Vagina (tissue), 2 donors: ENCODE results near the gene C22orf31.

Source experiments
- POLR2AphosphoS5 ChIP-seq, 2 donors: sonication (generic); formaldehyde crosslinking; IDR thresholded peaks; one replicate each; pipeline ENCODE4 v1.9.0; 2017; ENCODE audit warnings: antibody characterized with exemption in 2 of 2, mild to moderate bottlenecking in 2 of 2, low read depth in 1 of 2; ENCODE audit not compliant: insufficient read depth in 1 of 2
- TF ChIP-seq, protein P1 (sequence below), 3 experiments: fragments of 450-650 bp in 2 of 3; fragments of 200-600 bp in 1 of 3; sonication (generic) in 1 of 3; IDR thresholded peaks; one replicate each; pipeline ENCODE4 v1.5.1; 2017 to 2019; ENCODE audit warnings: antibody characterized with exemption in 3 of 3, mild to moderate bottlenecking in 2 of 3, moderate library complexity in 2 of 3

- TF ChIP-seq, protein P1, sequence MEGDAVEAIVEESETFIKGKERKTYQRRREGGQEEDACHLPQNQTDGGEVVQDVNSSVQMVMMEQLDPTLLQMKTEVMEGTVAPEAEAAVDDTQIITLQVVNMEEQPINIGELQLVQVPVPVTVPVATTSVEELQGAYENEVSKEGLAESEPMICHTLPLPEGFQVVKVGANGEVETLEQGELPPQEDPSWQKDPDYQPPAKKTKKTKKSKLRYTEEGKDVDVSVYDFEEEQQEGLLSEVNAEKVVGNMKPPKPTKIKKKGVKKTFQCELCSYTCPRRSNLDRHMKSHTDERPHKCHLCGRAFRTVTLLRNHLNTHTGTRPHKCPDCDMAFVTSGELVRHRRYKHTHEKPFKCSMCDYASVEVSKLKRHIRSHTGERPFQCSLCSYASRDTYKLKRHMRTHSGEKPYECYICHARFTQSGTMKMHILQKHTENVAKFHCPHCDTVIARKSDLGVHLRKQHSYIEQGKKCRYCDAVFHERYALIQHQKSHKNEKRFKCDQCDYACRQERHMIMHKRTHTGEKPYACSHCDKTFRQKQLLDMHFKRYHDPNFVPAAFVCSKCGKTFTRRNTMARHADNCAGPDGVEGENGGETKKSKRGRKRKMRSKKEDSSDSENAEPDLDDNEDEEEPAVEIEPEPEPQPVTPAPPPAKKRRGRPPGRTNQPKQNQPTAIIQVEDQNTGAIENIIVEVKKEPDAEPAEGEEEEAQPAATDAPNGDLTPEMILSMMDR (IDR thresholded peaks at IDR 0.05): no peak
- TF ChIP-seq POLR2AphosphoS5 (IDR thresholded peaks at IDR 0.05; ENCODE audit: insufficient read depth in 1 of 2, low read depth in 1 of 2): no peak
Observed at GRCh38 chr22:29082826-29083545, 21.4 kb upstream of the C22orf31 start.
